Measurements from ENCODE around the gene MACF1.

- TF ChIP-seq POLR2A (IDR thresholded peaks at IDR 0.05; ENCODE audit: low read length), result no peak
- no peak for TF ChIP-seq GATA1 (IDR thresholded peaks at IDR 0.05; ENCODE audit: low read depth, low read length)
These were observed 276.8 kb downstream of the MACF1 start for GRCh38 chr1:39481289-39481688.
